Activated naive CD8-positive, alpha-beta T cell treated with anti-CD3 and anti-CD28 coated beads, Interleukin-2, amount 10 ng/mL, durations not matched to agents 7 days and 5 days (primary cell): Measurements from ENCODE around the gene NCF1. TPM values are rescaled to one million over a fixed set of nuclear protein-coding genes. Genes with fewer than 3 reads are reported as not detected.
"Not testable (repeated sequence)": the region's sequence is repeated elsewhere in the genome, so short reads cannot be mapped to it uniquely, and the experiment has no call there.

Source experiments
- ATAC-seq: fragments of 150-1000 bp; cut with Tn5 transposase; one replicate; pipeline ENCODE4 v1.10.0; 2021; ENCODE audit warnings: low read depth, moderate library complexity
- POLR2A ChIA-PET: fragments of 350-600 bp; sonication (Branson Sonifier 250); formaldehyde crosslinking; loops from one replicate; lab custom pipeline; 2021; ENCODE audit warnings: antibody characterized with exemption; lab: Charles Lee
- DNase-seq: peaks from one replicate; pipeline ENCODE4 v3.0.0; 2021
- H3K27ac Mint-ChIP-seq: one replicate; pipeline ENCODE4 v1.8.0; 2022; ENCODE audit warnings: mild to moderate bottlenecking, mixed read lengths
- H3K27me3 Mint-ChIP-seq: one replicate; pipeline ENCODE4 v1.8.0; 2022; ENCODE audit warnings: mild to moderate bottlenecking, moderate library complexity, mixed read lengths
- H3K36me3 Mint-ChIP-seq: one replicate; pipeline ENCODE4 v1.8.0; 2021; ENCODE audit warnings: mild to moderate bottlenecking, mixed read lengths
- H3K4me1 Mint-ChIP-seq: one replicate; pipeline ENCODE4 v1.8.0; 2021; ENCODE audit warnings: mixed read lengths
- H3K4me3 Mint-ChIP-seq: one replicate; pipeline ENCODE4 v1.8.0; 2022; ENCODE audit warnings: mild to moderate bottlenecking, moderate library complexity, mixed read lengths
- H3K9me3 Mint-ChIP-seq: one replicate; pipeline ENCODE4 v1.8.0; 2021; ENCODE audit warnings: mixed read lengths
- total RNA-seq, 2 experiments: library from RNA; stranded (reverse); gene quantifications; one replicate each; pipeline ENCODE4 v1.2.3, GENCODE V29; 2021

The NCF1 gene
- total RNA-seq, 2 experiments from 2014 or later, result 3.8 to 4.4 TPM

DNA sequence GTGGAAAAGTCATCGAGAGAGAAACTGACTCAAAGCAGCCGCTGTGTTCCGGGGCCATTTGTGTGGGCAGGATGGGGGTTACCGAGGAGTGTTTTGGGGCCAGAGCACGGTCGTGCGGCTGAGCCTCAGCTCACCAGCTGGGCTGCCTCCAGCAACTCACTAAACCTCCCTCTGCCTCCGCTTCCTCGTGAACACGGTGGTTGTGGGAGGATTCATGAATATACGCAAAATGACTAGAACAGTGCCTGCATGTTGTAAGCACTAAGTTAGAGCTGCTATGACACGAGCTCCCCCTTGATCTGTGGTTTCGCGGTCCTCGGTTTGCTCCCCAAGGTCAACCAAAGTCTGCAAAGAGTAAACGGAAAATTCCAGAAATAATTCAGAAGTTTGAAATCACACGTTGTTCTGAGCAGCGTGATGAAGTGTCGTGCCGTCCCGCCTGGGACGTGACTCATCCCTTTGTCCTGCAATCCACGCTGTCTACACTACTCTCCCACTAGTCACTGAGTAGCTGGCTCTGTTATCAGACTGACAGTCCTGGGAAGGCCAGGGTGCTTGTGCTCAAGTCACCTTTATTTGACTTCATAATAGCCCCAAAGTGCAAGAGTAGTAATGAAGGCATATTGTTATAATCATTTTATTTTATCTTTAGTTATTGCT lies 46.5 kb downstream of the NCF1 start:
- POLR2A ChIA-PET, H3K27ac Mint-ChIP-seq, H3K4me3 Mint-ChIP-seq, DNase-seq, ATAC-seq, H3K27me3 Mint-ChIP-seq, H3K9me3 Mint-ChIP-seq, H3K36me3 Mint-ChIP-seq, H3K4me1 Mint-ChIP-seq: not testable (repeated sequence)

DNA sequence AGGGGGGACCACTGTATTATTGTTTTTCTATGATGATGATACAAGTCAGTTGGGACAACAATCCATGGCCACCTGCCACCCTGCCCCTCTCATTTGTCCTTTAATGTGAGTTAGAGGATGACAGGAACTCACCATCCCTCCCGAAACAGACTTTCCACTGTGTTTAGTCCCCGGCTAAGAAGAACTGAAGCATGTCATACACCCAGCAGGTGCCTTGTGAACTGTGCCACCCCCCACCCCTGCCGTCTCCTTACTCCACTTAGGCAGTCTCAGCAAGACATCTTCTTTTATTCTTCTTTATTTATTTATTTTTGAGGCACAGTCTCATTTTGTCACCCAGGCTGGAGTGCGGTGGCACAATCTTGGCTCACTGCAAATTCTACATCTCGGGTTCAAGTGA lies 47.4 kb downstream of the NCF1 start:
- H3K36me3 Mint-ChIP-seq, H3K9me3 Mint-ChIP-seq, H3K27ac Mint-ChIP-seq, H3K27me3 Mint-ChIP-seq, H3K4me3 Mint-ChIP-seq, DNase-seq, H3K4me1 Mint-ChIP-seq, POLR2A ChIA-PET, ATAC-seq: not testable (repeated sequence)

DNA sequence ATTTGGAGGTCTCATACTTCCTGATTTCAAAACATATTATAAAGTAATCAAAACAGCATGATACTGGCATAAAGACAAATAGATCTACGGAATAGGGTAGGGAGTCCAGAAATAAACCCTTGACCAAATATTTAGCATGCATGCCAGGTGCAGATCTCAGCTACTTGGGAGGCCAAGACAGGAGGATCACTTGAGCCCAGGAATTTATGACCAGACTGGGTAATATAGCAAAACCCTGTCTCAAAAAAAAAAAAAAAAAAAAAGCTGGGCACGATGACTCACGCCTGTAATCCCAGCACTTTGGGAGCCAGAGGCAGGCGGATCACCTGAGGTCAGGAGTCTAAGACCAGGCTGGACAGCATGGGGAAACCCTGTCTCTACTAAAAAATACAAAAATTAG lies 56.1 kb downstream of the NCF1 start:
- ATAC-seq, H3K36me3 Mint-ChIP-seq, POLR2A ChIA-PET, H3K9me3 Mint-ChIP-seq, H3K27me3 Mint-ChIP-seq, H3K27ac Mint-ChIP-seq, DNase-seq, H3K4me1 Mint-ChIP-seq, H3K4me3 Mint-ChIP-seq: not testable (repeated sequence)

DNA sequence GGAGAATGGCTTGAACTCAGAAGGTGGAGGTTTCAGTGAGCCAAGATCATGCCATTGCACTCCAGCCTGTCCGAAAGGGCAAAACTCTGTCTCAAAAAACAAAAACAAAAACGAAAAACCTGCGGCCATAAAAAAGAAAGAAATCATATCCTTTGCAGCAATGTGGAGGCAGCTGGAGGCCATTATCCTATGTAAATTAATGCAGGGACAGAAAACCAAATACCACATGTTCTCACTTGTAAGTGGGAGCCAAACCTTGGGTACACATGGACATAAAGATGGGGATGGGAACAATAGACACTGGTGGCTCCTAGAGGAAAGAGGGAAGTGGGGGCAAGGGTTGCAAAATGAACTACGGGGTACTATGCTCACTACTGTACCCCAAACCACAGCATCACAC lies 56.6 kb downstream of the NCF1 start:
- DNase-seq, POLR2A ChIA-PET, H3K27ac Mint-ChIP-seq, H3K27me3 Mint-ChIP-seq, H3K9me3 Mint-ChIP-seq, H3K36me3 Mint-ChIP-seq, ATAC-seq, H3K4me1 Mint-ChIP-seq, H3K4me3 Mint-ChIP-seq: not testable (repeated sequence)

Other genes with a start within 250 kb of the NCF1 start
- 100 to 1,000 TPM; 170 to 184 TPM for gene GTF2I, start 116.3 kb upstream of the NCF1 start, total RNA-seq
- 10 to 100 TPM; 17.7 to 18.0 TPM for gene GTF2IRD2, start 77.6 kb downstream of the NCF1 start, total RNA-seq
- 1 to 10 TPM; 2.6 to 3.1 TPM for gene CASTOR2, start 190.7 kb downstream of the NCF1 start, total RNA-seq